HG03108 (cell line): ENCODE measurements around the gene SLC4A5.
"Not testable (repeated sequence)": the region's sequence is repeated elsewhere in the genome, so short reads cannot be mapped to it uniquely, and the experiment has no call there.

Source experiments
- ATAC-seq: cut with Tn5 transposase; IDR thresholded peaks from one replicate; pipeline ENCODE4 v1.9.1; 2021; ENCODE audit warnings: moderate library complexity; ENCODE audit not compliant: unreplicated experiment

Gene SLC4A5

DNA sequence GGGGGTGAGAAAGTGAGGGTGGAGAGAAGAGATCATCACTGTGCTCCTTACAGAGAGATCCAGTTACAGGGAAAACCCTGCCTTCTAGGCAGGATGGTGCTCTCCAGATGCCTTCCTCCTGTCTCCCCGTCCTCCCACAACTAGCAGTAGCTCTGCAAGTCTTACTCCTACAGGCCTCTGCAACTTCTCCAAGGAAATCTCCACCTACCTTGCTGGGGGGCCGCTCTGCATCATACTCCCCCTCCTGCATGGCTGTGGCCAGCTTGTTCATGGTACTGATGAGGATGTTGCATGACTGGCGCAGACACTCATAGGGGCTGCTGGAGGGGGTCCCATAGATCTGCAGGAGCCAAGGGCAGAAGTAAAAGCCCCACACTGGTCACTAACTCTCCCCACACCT, 22.8 kb upstream of the SLC4A5 start:
- ATAC-seq: no peak

DNA sequence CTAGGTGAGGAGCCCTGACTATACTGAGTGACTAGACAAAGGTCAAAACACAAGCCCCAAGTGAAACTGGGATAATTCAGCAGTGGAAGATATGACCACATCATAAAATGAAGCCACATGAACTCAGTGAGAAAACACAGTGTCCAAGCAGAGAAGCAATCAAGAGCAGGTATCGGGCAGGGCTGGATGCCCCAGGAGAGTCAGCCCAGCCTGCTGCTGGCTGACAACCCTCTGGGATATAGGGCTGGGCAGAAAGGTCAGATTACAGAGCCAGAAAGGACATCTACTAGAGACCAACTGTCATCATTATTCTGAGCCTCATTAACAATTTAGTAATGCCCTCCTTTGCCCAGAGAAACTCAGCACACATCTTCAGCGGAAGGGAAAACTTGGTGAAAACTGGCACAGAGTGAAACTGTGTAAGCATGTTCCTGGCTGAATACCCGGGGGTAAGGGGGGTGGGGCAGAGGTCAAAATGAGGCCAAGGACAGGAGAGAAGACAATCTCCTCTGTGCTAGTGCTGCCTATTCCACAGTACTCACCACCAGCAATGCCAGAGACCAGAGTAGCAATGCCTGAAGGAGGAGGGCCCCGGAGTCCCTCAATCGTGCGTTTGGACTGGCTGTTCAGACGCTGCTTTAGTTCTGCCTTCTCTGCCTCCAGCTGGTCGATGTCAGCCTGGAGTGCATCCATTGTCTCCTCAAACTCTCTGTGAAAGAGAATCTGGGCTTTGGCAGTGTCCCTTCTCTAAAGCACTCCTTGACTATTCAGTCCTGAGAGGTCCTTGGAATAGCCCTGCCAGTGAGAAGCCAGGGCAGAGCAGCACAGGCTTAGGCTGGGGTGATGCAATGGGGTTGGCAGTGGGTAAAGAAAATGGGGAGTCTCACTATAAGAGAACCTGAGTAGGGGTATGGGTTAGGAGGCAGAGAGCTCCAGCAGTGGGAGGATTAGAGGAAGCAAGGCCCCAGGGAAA, 21.6 kb upstream of the SLC4A5 start:
- no peak for ATAC-seq

DNA sequence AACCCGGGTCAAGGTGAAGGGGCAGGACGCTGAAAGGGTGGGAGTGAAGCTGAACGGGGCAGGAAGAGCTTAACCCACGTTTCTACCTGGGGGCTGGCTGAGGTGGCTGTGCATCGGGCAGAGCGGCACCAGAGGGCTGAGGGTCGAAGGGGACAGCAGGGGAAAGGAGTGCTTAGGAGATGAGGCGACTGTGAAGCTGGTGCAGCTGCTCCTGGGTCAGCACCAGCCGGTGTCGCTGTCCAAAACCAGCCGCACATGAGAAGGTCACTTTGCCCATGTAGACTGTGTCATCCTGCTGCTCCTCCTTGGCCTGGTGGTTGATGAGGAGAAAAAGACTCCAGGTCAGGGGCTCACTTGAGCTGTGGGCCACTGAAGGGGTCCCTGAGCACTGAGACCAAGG, 18.1 kb upstream of the SLC4A5 start:
- no peak for ATAC-seq

DNA sequence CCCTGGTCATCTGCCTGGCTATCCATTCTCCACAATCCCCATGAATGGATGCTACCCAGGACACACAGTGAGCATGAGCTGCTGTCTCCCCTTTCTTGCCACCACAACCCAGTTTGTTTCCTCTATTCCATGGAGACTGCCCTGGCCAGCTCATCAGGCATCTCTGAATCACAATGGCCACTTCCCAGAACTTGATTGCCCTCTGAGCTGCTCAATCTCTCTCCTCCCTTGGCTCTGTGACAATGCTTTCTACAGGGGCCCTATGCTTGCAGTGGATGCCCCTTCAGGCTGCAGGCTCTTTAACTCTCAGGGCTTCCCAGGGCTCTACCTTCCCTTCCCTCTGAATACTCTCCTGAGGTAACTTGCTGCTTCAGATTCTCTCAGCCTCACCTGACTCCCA, 14.4 kb upstream of the SLC4A5 start:
- ATAC-seq: no peak

DNA sequence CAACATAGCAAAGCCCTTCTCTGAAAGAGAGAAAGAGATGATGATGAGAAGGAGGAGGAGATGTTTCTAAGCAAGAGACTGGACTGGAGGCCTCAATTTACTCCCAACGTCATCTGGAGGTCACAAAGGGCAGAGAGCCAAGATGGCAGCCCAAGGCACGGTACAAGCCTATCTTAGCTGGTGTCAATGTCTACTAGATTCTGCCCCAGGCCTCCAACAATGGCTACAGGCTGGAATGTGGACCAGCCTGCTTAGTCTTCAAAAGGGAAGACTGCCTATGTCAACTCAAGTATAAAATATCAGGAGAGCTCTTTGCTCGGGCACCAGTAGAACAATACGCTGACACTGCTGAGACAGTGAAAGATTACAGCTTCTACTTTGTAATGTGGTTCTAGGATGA, 6.7 kb upstream of the SLC4A5 start:
- ATAC-seq: no peak

- no peak for ATAC-seq
Measured at GRCh38 chr2:74347742-74348141, 4.5 kb upstream of the SLC4A5 start.

DNA sequence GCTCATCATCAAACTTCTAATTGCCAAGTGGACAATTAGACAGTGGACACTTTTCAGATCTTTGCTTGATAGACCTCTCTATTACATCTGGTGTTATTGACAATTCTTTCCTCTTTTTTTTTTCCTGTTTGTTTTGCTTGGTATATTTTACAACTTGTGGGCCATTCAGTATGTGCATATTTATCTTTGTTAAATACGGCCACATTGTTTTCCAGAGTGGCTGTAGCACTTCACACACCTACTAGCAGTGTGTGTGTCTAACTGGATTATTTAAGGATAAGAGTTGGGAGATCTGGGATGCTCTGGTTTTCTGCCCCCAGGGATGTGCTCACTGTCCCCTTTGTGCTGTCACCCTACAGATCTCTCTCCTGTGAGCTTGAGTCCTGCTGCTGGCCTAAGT, 4.1 kb upstream of the SLC4A5 start:
- ATAC-seq: no peak

- ATAC-seq: no peak
Measured at GRCh38 chr2:74345272-74345943, 2.2 kb upstream of the SLC4A5 start.

DNA sequence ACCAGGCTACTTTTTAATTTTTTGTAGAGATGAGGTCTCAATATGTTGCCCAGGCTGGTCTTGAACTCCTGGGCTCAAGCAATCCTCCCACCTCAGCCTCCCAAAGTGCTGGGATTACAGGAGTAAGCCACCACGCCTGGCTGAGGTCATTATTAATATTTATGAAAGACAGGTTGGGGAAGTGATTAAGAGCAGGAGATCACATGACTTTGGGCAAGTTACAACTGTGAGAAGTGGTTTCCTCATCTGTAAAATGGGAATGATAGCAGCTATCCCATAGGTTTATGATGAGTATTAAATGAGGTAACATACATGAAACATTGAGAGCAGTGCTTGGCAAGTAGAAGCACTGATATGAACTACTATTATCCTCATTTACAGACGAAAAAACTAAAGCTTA, 7.0 kb downstream of the SLC4A5 start:
- not testable (repeated sequence) for ATAC-seq

DNA sequence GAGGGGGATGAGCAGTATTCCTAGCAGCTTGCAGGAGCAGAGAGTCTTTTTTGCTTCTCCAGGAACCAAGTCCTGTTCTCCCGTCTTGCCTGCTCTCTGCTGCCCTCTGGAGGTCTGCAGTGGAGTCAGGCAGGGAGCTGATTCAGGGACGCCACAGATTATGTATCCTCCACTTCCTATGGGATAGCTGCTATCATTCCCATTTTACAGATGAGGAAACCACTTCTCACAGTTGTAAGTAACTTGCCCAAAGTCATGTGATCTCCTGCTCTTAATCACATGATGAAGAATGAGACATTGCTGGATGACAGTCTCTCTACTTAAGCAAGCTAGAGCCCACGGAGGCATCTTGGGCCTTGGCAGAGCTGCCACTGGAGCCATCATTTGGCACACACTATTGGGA, 8.3 kb downstream of the SLC4A5 start:
- ATAC-seq: no peak

- ATAC-seq: no peak
Measured at GRCh38 chr2:74333896-74334586, 9.2 kb downstream of the SLC4A5 start.

DNA sequence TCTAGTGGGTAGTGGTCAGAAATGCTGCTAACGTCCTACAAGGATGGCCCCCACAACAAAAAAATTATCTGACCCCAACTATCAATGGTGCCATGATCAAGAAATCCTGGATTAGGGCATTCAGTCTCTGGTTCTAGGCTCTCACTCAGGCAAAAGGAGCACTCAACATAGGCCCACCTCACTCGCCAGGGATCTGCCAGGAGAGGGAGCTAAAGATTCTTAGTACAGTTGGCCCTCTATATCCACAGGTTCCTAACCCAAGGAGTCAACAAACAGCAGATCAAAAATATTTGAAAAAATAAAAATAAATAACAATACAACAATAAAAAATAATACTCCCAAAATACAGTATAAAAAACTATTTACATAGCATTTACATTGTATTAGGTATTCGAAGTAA, 10.0 kb downstream of the SLC4A5 start:
- no peak for ATAC-seq

GRCh38 chr2:74332550-74333174, 10.6 kb downstream of the SLC4A5 start:
- ATAC-seq: no peak

GRCh38 chr2:74328573-74328972, 14.6 kb downstream of the SLC4A5 start:
- no peak for ATAC-seq

DNA sequence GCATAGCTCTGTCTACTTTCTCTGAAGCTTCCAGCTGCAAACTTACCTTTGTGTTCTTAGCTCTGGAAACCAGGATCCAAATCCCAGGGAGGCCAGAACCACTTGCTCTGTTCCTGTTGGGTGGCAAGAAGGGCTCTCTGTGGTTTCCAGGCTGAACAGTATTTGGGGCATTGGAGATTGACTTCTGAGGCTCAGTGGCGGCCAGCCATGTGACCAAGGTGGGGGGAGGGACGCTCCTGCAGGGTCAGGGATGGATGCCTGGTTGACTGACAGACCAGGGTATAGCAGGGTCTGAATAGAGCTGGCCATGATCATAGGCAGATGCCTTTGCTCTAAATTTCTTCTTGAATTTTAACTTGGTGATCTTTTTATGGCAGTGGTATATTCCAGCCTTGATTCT, 15.1 kb downstream of the SLC4A5 start:
- ATAC-seq: no peak

- no peak for ATAC-seq
Measured at GRCh38 chr2:74327627-74328026, 15.6 kb downstream of the SLC4A5 start.

DNA sequence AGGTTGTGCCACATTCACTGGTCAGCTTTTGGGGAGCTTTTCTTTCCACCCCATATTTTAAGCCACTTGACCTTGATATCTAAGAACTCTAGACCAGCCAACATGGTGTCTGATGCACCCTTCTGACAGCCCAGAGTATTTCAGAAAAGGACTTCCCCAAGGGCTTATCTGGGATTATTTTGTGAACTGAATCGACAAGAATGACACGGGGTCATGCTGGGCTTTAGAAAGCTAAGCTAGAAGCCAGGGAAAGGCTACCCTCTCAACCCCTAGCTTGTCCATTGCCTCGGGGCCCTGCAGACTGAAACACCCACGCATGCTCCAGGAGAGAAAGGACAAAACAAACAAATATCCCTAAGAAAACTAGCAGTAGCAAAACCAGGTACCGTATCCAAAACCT, 16.0 kb downstream of the SLC4A5 start:
- no peak for ATAC-seq

- ATAC-seq: no peak
Measured at GRCh38 chr2:74325815-74326214, 17.4 kb downstream of the SLC4A5 start.

- no peak for ATAC-seq
Measured at GRCh38 chr2:74321737-74322136, 21.5 kb downstream of the SLC4A5 start.

- ATAC-seq: no peak
Measured at GRCh38 chr2:74317701-74318100, 25.5 kb downstream of the SLC4A5 start.

GRCh38 chr2:74316627-74317295, 26.5 kb downstream of the SLC4A5 start:
- ATAC-seq: no peak
